Epithelial cell of alveolus of lung (primary cell): ENCODE data around the gene RRP36. TPM values are rescaled to one million over a fixed set of nuclear protein-coding genes. Genes with fewer than 3 reads are reported as not detected.

Source experiments
- total RNA-seq: library from RNA; depleted of rRNA; stranded (reverse); fragments of >200 nt; gene quantifications from 2 replicates; pipeline ENCODE4 v1.2.1, GENCODE V29; 2015

RRP36 gene
- total RNA-seq: 56.5 and 88.6 TPM in 2 replicates

DNA sequence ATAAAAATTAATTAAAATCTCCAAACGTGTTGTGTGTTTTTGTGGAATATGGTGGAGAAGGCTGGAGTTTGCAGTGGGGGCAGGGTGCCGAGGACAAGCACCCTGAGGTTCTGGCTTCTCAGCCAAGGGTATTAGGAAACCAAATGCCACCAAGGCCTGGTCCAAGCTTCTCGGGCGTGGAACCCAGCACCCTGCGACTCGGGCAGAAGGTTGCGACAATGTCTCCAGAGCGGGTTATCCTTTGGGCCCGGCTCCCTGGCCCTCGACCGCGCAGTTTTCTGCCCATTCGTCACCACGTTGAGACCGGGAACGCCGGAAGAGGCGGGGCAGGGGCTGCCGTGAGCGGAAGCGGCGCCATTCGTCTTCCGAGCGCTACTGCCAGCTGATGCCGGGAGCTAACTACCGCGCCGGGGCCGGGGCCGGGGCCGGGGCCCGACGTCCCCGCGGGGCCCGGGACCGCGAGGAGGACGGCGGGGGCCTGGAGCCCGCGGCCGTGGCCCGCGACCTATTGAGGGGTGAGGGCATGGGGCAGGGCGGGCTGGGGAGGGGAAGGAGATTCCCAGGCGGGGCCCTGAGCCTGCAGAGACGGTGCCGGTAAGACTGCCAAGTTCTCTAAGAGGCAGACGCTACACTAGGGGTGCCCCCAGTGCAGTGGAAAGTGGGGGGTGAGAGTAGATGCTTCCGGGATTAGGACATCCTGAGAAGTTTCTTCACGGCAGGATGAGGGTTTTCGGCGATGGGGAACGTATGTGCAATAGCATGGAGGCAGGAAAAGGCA lies at the start of gene RRP36:
TSS of gene RRP36 (plus strand) at position 354 of the 778 bp plus-strand sequence. CDS start at position 386, 32 bp downstream.

GRCh38 chr6:42978839-42979522 lies 42.4 kb upstream of the RRP36 start, which contains the start of gene PEX6:
TSS of gene PEX6 (minus strand) at chr6:42979181. CDS start at chr6:42979150, 31 bp downstream.

GRCh38 chr6:42984001-42984923 lies 37.2 kb upstream of the RRP36 start, which contains the start of gene PPP2R5D:
TSS of gene PPP2R5D (plus strand) at chr6:42984570. CDS start at chr6:42984678, 108 bp downstream.

DNA sequence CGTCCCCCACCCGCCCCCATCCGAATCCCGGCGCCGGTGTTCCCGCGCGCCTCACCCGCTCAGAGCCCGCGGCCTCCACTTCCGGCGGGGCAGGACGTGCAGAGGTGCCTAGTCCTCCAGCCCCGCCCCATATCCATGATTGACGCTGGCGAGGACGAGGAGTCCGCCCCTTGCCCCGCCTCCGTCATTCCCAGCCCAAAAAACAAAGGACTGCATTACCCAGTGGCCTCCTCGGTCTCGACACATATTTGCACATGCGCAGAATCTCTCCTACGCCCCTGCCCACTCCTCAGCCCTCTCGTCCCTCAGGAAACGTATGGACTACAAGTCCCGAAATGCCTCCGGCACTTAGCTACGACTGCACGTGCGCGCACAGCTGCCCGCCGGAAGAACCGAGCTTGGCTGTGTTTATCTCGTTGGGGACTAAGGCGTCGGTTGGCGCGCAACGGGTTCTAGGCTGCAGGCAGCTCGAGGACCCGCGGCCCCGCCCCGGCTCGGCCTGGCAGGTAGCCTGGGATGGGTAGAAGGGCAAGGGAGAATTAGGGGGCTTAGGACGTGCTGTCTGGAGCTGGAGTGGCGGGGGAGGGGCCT lies 7.5 kb upstream of the RRP36 start, which contains the start of the genes KLHDC3 and MEA1:
TSS of gene KLHDC3 (plus strand) at position 407 of the 591 bp plus-strand sequence. CDS start 2,944 bp downstream, outside the sequence.
TSS of gene MEA1 (minus strand) at position 104 of the 591 bp plus-strand sequence. CDS start 133 bp downstream, outside the sequence.

DNA sequence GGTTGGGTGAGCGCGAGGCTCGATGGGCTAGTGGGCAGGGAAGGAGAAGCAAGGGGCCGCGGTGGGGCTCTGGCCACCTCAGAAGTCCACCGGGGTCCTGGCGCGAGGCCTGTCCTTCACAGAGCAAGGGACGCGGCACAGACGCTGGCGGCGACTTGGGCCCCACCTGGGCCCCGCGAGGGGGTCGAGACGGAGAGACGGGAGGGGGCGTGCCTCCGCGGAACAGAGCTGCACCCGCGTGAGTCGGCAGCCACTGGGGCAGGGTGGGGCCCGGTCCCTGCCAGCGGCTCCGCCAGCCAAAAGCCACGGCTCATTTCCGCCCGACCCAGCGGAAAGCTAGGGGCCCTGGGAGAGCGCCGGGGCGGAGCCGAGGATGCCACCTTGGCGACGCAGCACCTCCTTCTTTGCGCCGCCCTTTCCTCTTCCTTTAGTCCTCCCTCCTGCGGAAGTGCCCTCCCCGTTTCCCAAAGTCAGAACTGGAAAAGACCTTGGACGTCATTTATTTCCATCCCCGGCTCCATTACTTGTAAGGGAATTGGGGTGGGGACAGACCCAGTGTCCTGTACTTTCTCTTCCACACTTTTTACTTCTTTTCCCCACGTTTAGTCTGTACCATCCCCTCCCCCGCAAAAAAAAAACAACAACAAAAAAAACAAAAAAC lies 32.3 kb downstream of the RRP36 start, which contains the start of gene CUL7:
TSS of gene CUL7 (minus strand) at position 307 of the 661 bp plus-strand sequence. CDS start 1,063 bp downstream, outside the sequence.

DNA sequence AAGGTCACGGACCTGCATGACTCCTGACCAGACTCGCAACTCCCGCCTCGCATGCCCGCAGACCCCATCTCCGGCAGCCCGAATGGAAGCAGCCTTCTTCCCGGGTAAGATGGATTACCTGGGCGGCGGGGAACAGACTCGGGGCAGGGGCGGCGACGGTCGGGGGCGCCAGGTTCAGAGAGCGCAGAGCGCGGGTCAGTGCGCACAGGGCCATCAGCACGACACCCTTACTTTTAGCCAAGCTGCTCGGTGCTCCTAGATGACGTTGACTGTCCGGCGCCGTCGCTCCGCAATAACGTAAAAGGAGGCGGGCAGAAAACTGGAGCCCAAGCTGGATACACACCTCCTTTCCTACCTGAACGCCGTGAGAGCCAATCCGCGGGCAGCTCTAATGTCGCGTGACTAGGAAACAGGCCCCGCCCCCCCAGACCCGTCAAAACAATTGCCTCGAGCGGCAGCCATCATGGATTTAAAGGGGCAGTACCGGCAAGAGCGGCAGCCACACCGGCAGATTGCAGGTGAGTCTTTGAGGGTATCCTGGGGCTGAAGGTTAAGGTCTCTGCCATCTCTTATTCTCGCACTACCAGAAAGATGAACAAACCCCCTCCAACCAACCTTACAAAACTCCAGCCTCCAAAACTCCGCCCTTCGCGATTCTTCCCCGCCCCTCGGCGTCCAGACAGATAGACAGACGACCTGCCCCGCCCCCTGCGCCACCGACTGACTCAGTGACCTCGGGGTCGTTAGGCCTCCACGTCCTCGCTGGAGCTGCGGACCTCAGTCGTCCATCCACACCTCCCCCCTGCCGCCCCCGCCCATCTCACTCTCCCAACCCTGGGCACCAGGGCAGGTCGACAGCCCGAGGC lies 38.0 kb downstream of the RRP36 start, which contains the start of the genes KLC4 and MRPL2:
TSS of gene KLC4 (plus strand) at position 464 of the 866 bp plus-strand sequence. CDS start 1,705 bp downstream, outside the sequence.
TSS of gene MRPL2 (minus strand) at position 267 of the 866 bp plus-strand sequence. CDS start at position 214, 53 bp downstream.

DNA sequence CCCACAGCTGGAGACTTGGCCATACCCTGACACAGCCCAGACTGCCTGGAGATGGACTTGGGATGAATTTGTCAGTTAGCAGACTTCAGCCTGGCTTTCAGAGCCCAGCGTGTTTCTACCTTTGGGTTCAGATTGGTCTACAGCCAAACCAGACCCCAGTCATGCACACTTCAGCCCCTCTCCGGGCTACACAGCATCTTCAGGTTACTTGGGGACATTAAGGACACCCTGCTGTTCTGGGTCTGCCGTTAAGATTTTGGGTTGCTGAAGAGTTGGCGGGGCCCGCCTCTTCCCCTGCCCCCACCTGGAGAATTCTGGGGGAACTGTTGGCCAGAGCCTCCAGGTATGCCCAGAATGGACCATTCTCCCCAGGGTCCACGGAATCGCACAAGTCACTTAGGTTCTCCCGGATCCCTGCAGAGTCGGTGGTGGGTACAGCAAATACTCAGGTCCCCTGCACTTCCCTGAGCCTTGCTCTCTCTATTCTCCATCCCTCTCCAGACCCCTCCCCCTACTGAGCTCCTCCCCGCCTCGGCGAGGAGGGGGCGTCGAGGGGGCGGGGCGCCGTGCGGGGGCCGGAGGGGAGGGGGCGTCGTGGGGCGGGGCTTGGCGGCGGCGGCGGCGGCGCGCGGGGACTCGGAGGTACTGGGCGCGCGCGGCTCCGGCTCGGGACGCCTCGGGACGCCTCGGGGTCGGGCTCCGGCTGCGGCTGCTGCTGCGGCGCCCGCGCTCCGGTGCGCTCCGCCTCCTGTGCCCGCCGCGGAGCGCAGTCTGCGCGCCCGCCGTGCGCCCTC lies 54.4 kb downstream of the RRP36 start, which contains the start of gene PTK7:
TSS of gene PTK7 (plus strand) at position 645 of the 794 bp plus-strand sequence. CDS start 175 bp downstream, outside the sequence.

Other genes with a start within 250 kb of the RRP36 start
- 3.7 and 6.5 TPM in 2 replicates for gene BICRAL, start 239.6 kb upstream of the RRP36 start, total RNA-seq
- 104 and 121 TPM in 2 replicates for gene RPL7L1, start 142.0 kb upstream of the RRP36 start, total RNA-seq
- not detected in 2 replicates for gene PTCRA, start 105.6 kb upstream of the RRP36 start, total RNA-seq
- 30.5 and 54.6 TPM in 2 replicates for gene CNPY3, start 92.1 kb upstream of the RRP36 start, total RNA-seq
- gene GNMT, start 60.9 kb upstream of the RRP36 start, total RNA-seq: not detected in 2 replicates
- 16.5 and 60.2 TPM in 2 replicates for gene PEX6, start 42.4 kb upstream of the RRP36 start, total RNA-seq
- 40.9 and 50.6 TPM in 2 replicates for gene PPP2R5D, start 37.1 kb upstream of the RRP36 start, total RNA-seq
- gene MEA1, start 7.7 kb upstream of the RRP36 start, total RNA-seq: 43.7 and 94.3 TPM in 2 replicates
- 90.9 and 103 TPM in 2 replicates for gene KLHDC3, start 7.4 kb upstream of the RRP36 start, total RNA-seq
- gene CUL7, start 32.2 kb downstream of the RRP36 start, total RNA-seq: 32.7 and 38.7 TPM in 2 replicates
- gene MRPL2, start 37.8 kb downstream of the RRP36 start, total RNA-seq: 35.9 and 41.3 TPM in 2 replicates
- gene KLC4, start 38.0 kb downstream of the RRP36 start, total RNA-seq: 11.2 and 14.7 TPM in 2 replicates
- gene PTK7, start 54.7 kb downstream of the RRP36 start, total RNA-seq: 144 and 240 TPM in 2 replicates
- gene SRF, start 149.6 kb downstream of the RRP36 start, total RNA-seq: 15.6 and 33.6 TPM in 2 replicates
- gene CUL9, start 160.6 kb downstream of the RRP36 start, total RNA-seq: 12.2 and 15.9 TPM in 2 replicates
- gene DNPH1, start 207.9 kb downstream of the RRP36 start, total RNA-seq: 103 and 117 TPM in 2 replicates
- not detected in 2 replicates for gene TTBK1, start 221.9 kb downstream of the RRP36 start, total RNA-seq